H9 (cell line): ENCODE measurements around the gene COQ5. TPM values are rescaled to one million over a fixed set of nuclear protein-coding genes. Genes with fewer than 3 reads are reported as not detected.

Experiments used
- DNase-seq: peaks from one replicate; pipeline ENCODE4 v3.0.0-alpha.2; 2017
- H2AFZ ChIP-seq: one replicate; pipeline ENCODE4 v1.6.1; 2013; ENCODE audit warnings: mild to moderate bottlenecking, low read length, control low read depth, moderate library complexity
- H2AK5ac ChIP-seq: 2 replicates; pipeline ENCODE4 v1.6.1; 2013; ENCODE audit warnings: low read length, control low read depth, mixed read lengths; ENCODE audit not compliant: insufficient read length
- H2BK120ac ChIP-seq: one replicate; pipeline ENCODE4 v1.6.1; 2013; ENCODE audit warnings: low read depth, mild to moderate bottlenecking, low read length, control low read depth, inconsistent platforms; ENCODE audit not compliant: poor library complexity, severe bottlenecking
- H2BK12ac ChIP-seq: 2 replicates; pipeline ENCODE4 v1.6.1; 2013; ENCODE audit warnings: low read length, control low read depth, mixed read lengths, low read depth; ENCODE audit not compliant: insufficient read length
- H2BK15ac ChIP-seq: 2 replicates; pipeline ENCODE4 v1.6.1; 2013; ENCODE audit warnings: low read depth, low read length, control low read depth
- H2BK20ac ChIP-seq: one replicate; pipeline ENCODE4 v1.6.1; 2013; ENCODE audit warnings: low read depth, mild to moderate bottlenecking, low read length, control low read depth, inconsistent platforms; ENCODE audit not compliant: poor library complexity, severe bottlenecking
- H2BK5ac ChIP-seq: 2 replicates; pipeline ENCODE4 v1.6.1; 2013; ENCODE audit warnings: low read length, control low read depth, mixed read lengths; ENCODE audit not compliant: insufficient read length
- H3K14ac ChIP-seq: 2 replicates; pipeline ENCODE4 v1.6.1; 2013; ENCODE audit warnings: low read length, control low read depth; ENCODE audit not compliant: insufficient read depth
- H3K18ac ChIP-seq: 2 replicates; pipeline ENCODE4 v1.6.1; 2013; ENCODE audit warnings: low read depth, mild to moderate bottlenecking, mixed read lengths, low read length, control low read depth; ENCODE audit not compliant: insufficient read length
- H3K23ac ChIP-seq: 2 replicates; pipeline ENCODE4 v1.6.1; 2013; ENCODE audit warnings: low read length, control low read depth, mixed read lengths, low read depth; ENCODE audit not compliant: insufficient read length
- H3K23me2 ChIP-seq: 2 replicates; pipeline ENCODE4 v1.6.1; 2013; ENCODE audit warnings: low read depth, mild to moderate bottlenecking, mixed read lengths, low read length, control low read depth; ENCODE audit not compliant: insufficient read length, poor library complexity, severe bottlenecking
- H3K27ac ChIP-seq: 2 replicates; pipeline ENCODE4 v1.5.1; 2013; ENCODE audit warnings: low read length, control low read depth, mixed read lengths, low read depth; ENCODE audit not compliant: insufficient read length
- H3K27me3 ChIP-seq: 2 replicates; pipeline ENCODE4 v1.6.1; 2013; ENCODE audit warnings: low read length, control low read depth, inconsistent platforms; ENCODE audit not compliant: insufficient read depth
- H3K4ac ChIP-seq: 2 replicates; pipeline ENCODE4 v1.6.1; 2013; ENCODE audit warnings: low read depth, mild to moderate bottlenecking, control low read depth, inconsistent platforms, low read length, moderate library complexity
- H3K4me1 ChIP-seq: 2 replicates; pipeline ENCODE4 v1.6.1; 2013; ENCODE audit warnings: low read length, control low read depth, inconsistent platforms; ENCODE audit not compliant: insufficient read depth
- H3K4me2 ChIP-seq: 2 replicates; pipeline ENCODE4 v1.6.1; 2013; ENCODE audit warnings: low read length, control low read depth, mixed read lengths; ENCODE audit not compliant: insufficient read length, insufficient read depth
- H3K56ac ChIP-seq: 2 replicates; pipeline ENCODE4 v1.6.1; 2013; ENCODE audit warnings: low read depth, mild to moderate bottlenecking, mixed read lengths, low read length, control low read depth; ENCODE audit not compliant: insufficient read length
- H3K79me1 ChIP-seq: 2 replicates; pipeline ENCODE4 v1.6.1; 2013; ENCODE audit warnings: low read depth, mild to moderate bottlenecking, moderate library complexity, low read length, control low read depth, inconsistent platforms; ENCODE audit not compliant: insufficient read depth, poor library complexity, severe bottlenecking
- H3K79me2 ChIP-seq: 2 replicates; pipeline ENCODE4 v1.6.1; 2013; ENCODE audit warnings: low read length, control low read depth, inconsistent platforms; ENCODE audit not compliant: insufficient read depth
- H3K9ac ChIP-seq: 2 replicates; pipeline ENCODE4 v1.6.1; 2013; ENCODE audit warnings: low read length, control low read depth, mixed read lengths; ENCODE audit not compliant: insufficient read length; ENCODE audit errors: extremely low read depth
- H3K9me3 ChIP-seq: one replicate; pipeline ENCODE4 v1.6.1; 2013; ENCODE audit warnings: low read depth, low read length, inconsistent platforms; ENCODE audit not compliant: control insufficient read depth
- H3T11ph ChIP-seq: one replicate; pipeline ENCODE4 v1.6.1; 2013; ENCODE audit warnings: mild to moderate bottlenecking, low read length, control low read depth, inconsistent platforms
- H4K20me1 ChIP-seq: one replicate; pipeline ENCODE4 v1.6.1; 2013; ENCODE audit not compliant: control insufficient read depth, insufficient read length, insufficient read depth
- H4K5ac ChIP-seq: 2 replicates; pipeline ENCODE4 v1.6.1; 2013; ENCODE audit warnings: low read depth, mild to moderate bottlenecking, mixed read lengths, low read length, control low read depth; ENCODE audit not compliant: insufficient read length
- H4K8ac ChIP-seq: replicated peaks from 2 replicates; pipeline ENCODE4 v1.6.1; 2013; ENCODE audit warnings: low read length, control low read depth, mixed read lengths, low read depth; ENCODE audit not compliant: insufficient read length
- H4K91ac ChIP-seq: 2 replicates; pipeline ENCODE4 v1.6.1; 2013; ENCODE audit warnings: low read depth, mild to moderate bottlenecking, moderate library complexity, mixed read lengths, low read length, control low read depth; ENCODE audit not compliant: insufficient read length
- H3K27ac Mint-ChIP-seq, 3 experiments: 2 replicates in 2 of 3; 3 replicates in 1 of 3; pipeline ENCODE4 v1.8.0; 2020 to 2021; ENCODE audit warnings: mixed read lengths in 3 of 3, mild to moderate bottlenecking in 1 of 3, moderate library complexity in 1 of 3
- H3K27me3 Mint-ChIP-seq: 2 replicates; pipeline ENCODE4 v1.8.0; 2021; ENCODE audit warnings: low read depth, mild to moderate bottlenecking, moderate library complexity, mixed read lengths
- H3K36me3 Mint-ChIP-seq, 3 experiments: 2 replicates in 2 of 3; 3 replicates in 1 of 3; pipeline ENCODE4 v1.8.0; 2020 to 2021; ENCODE audit warnings: low read depth in 3 of 3, mixed read lengths in 3 of 3; ENCODE audit not compliant: insufficient read depth in 1 of 3
- H3K4me1 Mint-ChIP-seq, 2 experiments: 2 replicates each; pipeline ENCODE4 v1.8.0; 2020; ENCODE audit warnings: mixed read lengths in 2 of 2
- H3K4me3 Mint-ChIP-seq, 2 experiments: 2 replicates in 1 of 2; 3 replicates in 1 of 2; pipeline ENCODE4 v1.8.0; 2020 to 2021; ENCODE audit warnings: mild to moderate bottlenecking in 2 of 2, mixed read lengths in 2 of 2, moderate library complexity in 1 of 2
- H3K9me3 Mint-ChIP-seq, 2 experiments: 2 replicates in 1 of 2; 3 replicates in 1 of 2; pipeline ENCODE4 v1.8.0; 2020; ENCODE audit warnings: mild to moderate bottlenecking in 2 of 2, mixed read lengths in 2 of 2, moderate library complexity in 1 of 2
- CTCF ChIP-seq: fragments of 200-600 bp; sonication (generic); conservative IDR thresholded peaks from 3 replicates; pipeline ENCODE4 v1.8.0; 2021; ENCODE audit warnings: antibody characterized with exemption, mild to moderate bottlenecking
- WGBS: extraction: QIAGEN DNeasy Blood & Tissue Kit; methylation state at CpG from one replicate; pipeline ENCODE4 v1.1.7; 2013; ENCODE audit warnings: missing lambda C conversion rate, low lambda C conversion rate, mixed read lengths; ENCODE audit not compliant: insufficient read length; ENCODE audit errors: extremely low coverage; 5-methylcytosine and 5-hydroxymethylcytosine counted together
- total RNA-seq: library from RNA; stranded (reverse); gene quantifications from 2 replicates; pipeline ENCODE4 v1.2.1, GENCODE V29; 2021

Gene COQ5
- total RNA-seq, 1 experiment from 2014 or later = 34.8 TPM

DNA sequence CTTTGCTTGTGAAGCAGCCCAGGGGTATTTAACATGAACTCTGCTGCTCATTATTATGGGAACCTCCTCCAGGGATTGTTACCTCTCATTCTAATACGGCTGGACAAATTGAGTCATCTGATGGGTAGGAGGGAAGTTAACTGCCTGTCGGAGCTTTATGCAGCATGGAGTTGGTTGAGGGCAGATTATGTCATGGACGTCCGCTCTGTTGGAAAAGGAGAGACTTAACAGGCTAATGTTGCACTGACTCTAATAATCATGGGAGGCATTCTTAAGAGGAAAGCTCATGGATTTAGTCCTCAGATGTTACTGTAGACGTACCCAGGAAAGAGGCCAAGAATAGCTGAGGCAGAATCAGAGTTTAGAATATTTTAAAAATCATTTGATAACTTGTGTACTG, 42.3 kb upstream of the COQ5 start:
- H3K79me1 ChIP-seq = no peaks in the 10 kb centered on the region
- Mint-ChIP-seq H3K27ac (peak overlapping the region in 1 of 3 experiments; percentile 39; a peak in 3 of 7 replicates), H3K4me3 (no peak overlapping the region), H3K36me3 (peaks cover 53 to 92% (median 89%) of the 10 kb centered on the region in 3 experiments; a peak in 6 of 7 replicates), H3K27me3 (no peaks in the 10 kb centered on the region), H3K4me1 (no peaks in the 10 kb centered on the region), H3K9me3 (no peaks in the 10 kb centered on the region)
- DNase-seq = no peak
- H4K91ac ChIP-seq = no peak overlapping the region
- H3K23ac ChIP-seq = no peak overlapping the region
- no peak overlapping the region for H2AFZ ChIP-seq
- no peaks in the 10 kb centered on the region for H4K20me1 ChIP-seq
- H3K23me2 ChIP-seq = no peaks in the 10 kb centered on the region
- no peak overlapping the region for H2BK5ac ChIP-seq
- no peak overlapping the region for H3K18ac ChIP-seq
- H3K4me1 ChIP-seq = no peaks in the 10 kb centered on the region
- no peak overlapping the region for H3K56ac ChIP-seq
- TF ChIP-seq CTCF = no peak
- WGBS = no CpG with 5 or more reads among the region's 5 CpGs
- no peak overlapping the region for H4K5ac ChIP-seq
- no peaks in the 10 kb centered on the region for H3K79me2 ChIP-seq
- no peak overlapping the region for H2AK5ac ChIP-seq
- no peak overlapping the region for H3T11ph ChIP-seq
- H3K27me3 ChIP-seq = no peaks in the 10 kb centered on the region
- H2BK12ac ChIP-seq = no peak overlapping the region
- H3K4ac ChIP-seq = no peak overlapping the region
- H3K14ac ChIP-seq = no peak overlapping the region
- H3K4me2 ChIP-seq = no peak overlapping the region
- H3K9me3 ChIP-seq = no peaks in the 10 kb centered on the region
- H2BK120ac ChIP-seq = no peak overlapping the region
- no peak overlapping the region for H3K27ac ChIP-seq
- no peak overlapping the region for H2BK15ac ChIP-seq
- no peak overlapping the region for H3K9ac ChIP-seq
- no peak overlapping the region for H4K8ac ChIP-seq
- no peak overlapping the region for H2BK20ac ChIP-seq
